HFFc6 (cell line): ENCODE results near the gene P2RY8. TPM values are rescaled to one million over a fixed set of nuclear protein-coding genes. Genes with fewer than 3 reads are reported as not detected.
A peak's percentile ranks its signal among the peaks of the same experiment; 100 is the strongest.
"Not testable (repeated sequence)": the region's sequence is repeated elsewhere in the genome, so short reads cannot be mapped to it uniquely, and the experiment has no call there.

Source experiments
- DNase-seq: peaks from one replicate; pipeline ENCODE4 v3.0.0-alpha.2; 2018
- H3K27ac Mint-ChIP-seq: 2 replicates; pipeline ENCODE4 v1.8.0; 2020; ENCODE audit warnings: mild to moderate bottlenecking, mixed read lengths
- H3K27me3 Mint-ChIP-seq: 2 replicates; pipeline ENCODE4 v1.8.0; 2021; ENCODE audit warnings: mild to moderate bottlenecking, moderate library complexity, mixed read lengths; ENCODE audit not compliant: insufficient read depth
- H3K36me3 Mint-ChIP-seq: 2 replicates; pipeline ENCODE4 v1.8.0; 2021; ENCODE audit warnings: low read depth, mixed read lengths
- H3K4me1 Mint-ChIP-seq: 2 replicates; pipeline ENCODE4 v1.8.0; 2020; ENCODE audit warnings: low read depth, mixed read lengths
- H3K4me3 Mint-ChIP-seq: 2 replicates; pipeline ENCODE4 v1.8.0; 2020; ENCODE audit warnings: mild to moderate bottlenecking, moderate library complexity, mixed read lengths
- H3K9me3 Mint-ChIP-seq: 2 replicates; pipeline ENCODE4 v1.8.0; 2020; ENCODE audit warnings: mild to moderate bottlenecking, mixed read lengths
- CTCF ChIP-seq: fragments of 200-600 bp; sonication (generic); IDR thresholded peaks from 2 replicates; pipeline ENCODE4 v1.5.0; 2021; ENCODE audit warnings: antibody characterized with exemption, mild to moderate bottlenecking
- total RNA-seq, 6 experiments: library from RNA; stranded (reverse); fragmentation: NEBNext Ultra II Directional; extraction: Animal tissue kit (Norgen Biotek cat#: 25700); gene quantifications; 2 replicates in 1 of 6; 3 replicates in 5 of 6; pipeline ENCODE4 v1.2.3, GENCODE V29; 2021

P2RY8 gene
- total RNA-seq, 6 experiments from 2014 or later, result not detected

- no peak for TF ChIP-seq CTCF
- peaks cover 9% of the 10 kb centered on the region for H3K27me3 Mint-ChIP-seq
These were observed 52.0 kb downstream of the P2RY8 start for GRCh38 chrX:1485033-1485432.

GRCh38 chrX:1484638-1485019 is 52.4 kb downstream of the P2RY8 start:
- H3K4me1 Mint-ChIP-seq, result peaks cover 9% of the 10 kb centered on the region
- DNase-seq, result no peak
- peaks cover 18% of the 10 kb centered on the region for H3K9me3 Mint-ChIP-seq
- no peak for TF ChIP-seq CTCF
- no peak overlapping the region for H3K27ac Mint-ChIP-seq
- H3K4me3 Mint-ChIP-seq, result no peak overlapping the region
- peaks cover 9% of the 10 kb centered on the region for H3K27me3 Mint-ChIP-seq
- H3K36me3 Mint-ChIP-seq, result peaks cover 5% of the 10 kb centered on the region

More at GRCh38 chrX:1485033-1485432, 52.0 kb downstream of the P2RY8 start:
- Mint-ChIP-seq H3K4me1 (peaks cover 9% of the 10 kb centered on the region), H3K27ac (no peak overlapping the region), H3K36me3 (peaks cover 5% of the 10 kb centered on the region), H3K4me3 (no peak overlapping the region), H3K9me3 (peaks cover 18% of the 10 kb centered on the region)
- no peak for DNase-seq

- Mint-ChIP-seq H3K4me1 (peaks cover 9% of the 10 kb centered on the region), H3K9me3 (peaks cover 12% of the 10 kb centered on the region), H3K36me3 (peaks cover 5% of the 10 kb centered on the region), H3K27me3 (peaks cover 9% of the 10 kb centered on the region), H3K27ac (no peak overlapping the region), H3K4me3 (no peak overlapping the region)
- DNase-seq, result no peak
- TF ChIP-seq CTCF, result no peak
These were observed 52.9 kb downstream of the P2RY8 start for GRCh38 chrX:1483843-1484637.

GRCh38 chrX:1482530-1482928 is 54.5 kb downstream of the P2RY8 start:
- H3K27ac Mint-ChIP-seq, DNase-seq, H3K4me3 Mint-ChIP-seq, H3K4me1 Mint-ChIP-seq, H3K9me3 Mint-ChIP-seq, H3K36me3 Mint-ChIP-seq: not testable (repeated sequence)
- peaks cover 12% of the 10 kb centered on the region for H3K27me3 Mint-ChIP-seq

GRCh38 chrX:1481636-1482529 is 55.1 kb downstream of the P2RY8 start:
- peak overlapping the region; percentile 82 for H3K4me3 Mint-ChIP-seq
- peaks cover 9% of the 10 kb centered on the region for H3K4me1 Mint-ChIP-seq
- H3K9me3 Mint-ChIP-seq, result peaks cover 5% of the 10 kb centered on the region; the same call in 1 of the 2 replicates
- peaks cover 10% of the 10 kb centered on the region for H3K27me3 Mint-ChIP-seq
- TF ChIP-seq CTCF, result 0 out of 2 replicates have a peak, but pooled peaks have one; percentile 11
- peak overlapping the region; percentile 56; the same call in 1 of the 2 replicates for H3K27ac Mint-ChIP-seq
- no peaks in the 10 kb centered on the region; the same call in 1 of the 2 replicates for H3K36me3 Mint-ChIP-seq
- DNase-seq, result peak; percentile 56
